ENCODE data around the gene USP30. TPM values are rescaled to one million over a fixed set of nuclear protein-coding genes. Genes with fewer than 3 reads are reported as not detected.

Gene USP30
- total and polyA plus RNA-seq, 11 donors, result 7.1 to 29.9 (median 16.4) TPM

DNA sequence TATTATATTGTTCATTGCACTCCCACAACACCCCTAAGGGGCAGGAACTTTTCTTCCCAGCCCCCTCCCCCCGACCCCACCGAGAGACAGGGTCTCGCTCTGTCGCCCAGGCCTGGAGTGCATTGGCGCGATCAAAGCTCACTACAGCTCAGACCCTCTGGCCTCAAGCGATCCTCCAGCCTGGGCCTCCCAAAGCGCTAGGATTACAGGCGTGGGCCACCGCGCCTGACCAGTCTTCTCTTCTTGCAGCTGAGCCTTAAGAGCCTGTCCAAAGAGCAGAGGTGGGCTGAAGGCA, 44.7 kb downstream of the USP30 start:
- no peaks in the 10 kb centered on the region for H3K9me3 ChIP-seq
- TF ChIP-seq POLR2A (IDR thresholded peaks at IDR 0.05) (no peak), CTCF (IDR thresholded peaks at IDR 0.05) (no peak)

GRCh38 chr12:109097435-109098182, 45.2 kb downstream of the USP30 start, which contains the start of gene UNG:
TSS of gene UNG (plus strand) at chr12:109097597. CDS start at chr12:109097680, 83 bp downstream.
- Histone ChIP-seq H3K27me3 (no peaks in the 10 kb centered on the region), H3K4me1 (peaks cover 0 to 38% (median 26%) of the 10 kb centered on the region in 12 donors), H3K36me3 (peaks cover 0 to 28% (median 11%) of the 10 kb centered on the region in 9 donors), H3K9me3 (no peaks in the 10 kb centered on the region), H3K27ac (peak within 1 kb of the TSS; percentile 76 to 96 (median 83)), H3K4me3 (peak within 1 kb of the TSS; percentile 56 to 91 (median 72))
- no peak for TF ChIP-seq POLR2A (IDR thresholded peaks at IDR 0.05)
- TF ChIP-seq CTCF (IDR thresholded peaks at IDR 0.05), result no peak
- intact Hi-C loops (cut with DNase I), result loop anchor here (5.0 to 10.0 kb wide), 8 partner anchors 143 to 535 kb away; partner anchors contain the start of genes ISCU (in 5 of the 10), SART3 (in 5 of the 10), DAO (in 2 of the 10) and SSH1 (in 1 of the 10)
- peak; percentile 98 to 99 (median 98) for DNase-seq
- peak; percentile 95 to 98 (median 97) for ATAC-seq
- 0 to 1% (median 1%) methylated on average over 30 to 71 of the region's 71 CpGs for WGBS, 4 donors

More for the DNA sequence above, 44.7 kb downstream of the USP30 start:
- WGBS, 4 donors, result 32 to 42% (median 38%) methylated on average over 11 of the region's 11 CpGs
- DNase-seq, result no peak
- Histone ChIP-seq H3K27me3 (no peaks in the 10 kb centered on the region), H3K27ac (no peak overlapping the region), H3K4me1 (peaks cover 0 to 43% (median 31%) of the 10 kb centered on the region in 12 donors), H3K36me3 (peaks cover 0 to 24% (median 6%) of the 10 kb centered on the region in 9 donors), H3K4me3 (peak overlapping the region in 3 of 12 donors; percentile 56 to 91 (median 85))
- ATAC-seq, result no peak
- intact Hi-C loops (cut with DNase I), result loop anchor here (5.0 to 10.0 kb wide), 8 partner anchors 142 to 535 kb away; partner anchors contain the start of genes ISCU (in 5 of the 10), SART3 (in 5 of the 10), DAO (in 2 of the 10) and SSH1 (in 1 of the 10)

DNA sequence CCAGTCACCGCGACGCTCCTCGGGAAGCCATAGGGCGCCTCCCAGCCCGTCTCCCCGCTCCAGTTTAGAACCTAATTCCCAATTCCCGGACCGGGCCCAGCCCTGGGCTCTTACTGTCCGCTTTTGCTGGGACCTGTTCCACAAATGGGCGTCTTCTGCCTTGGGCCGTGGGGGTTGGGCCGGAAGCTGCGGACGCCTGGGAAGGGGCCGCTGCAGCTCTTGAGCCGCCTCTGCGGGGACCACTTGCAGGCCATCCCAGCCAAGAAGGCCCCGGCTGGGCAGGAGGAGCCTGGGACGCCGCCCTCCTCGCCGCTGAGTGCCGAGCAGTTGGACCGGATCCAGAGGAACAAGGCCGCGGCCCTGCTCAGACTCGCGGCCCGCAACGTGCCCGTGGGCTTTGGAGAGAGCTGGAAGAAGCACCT, 45.8 kb downstream of the USP30 start:
- WGBS, 4 donors, result 0 to 1% (median 0%) methylated on average over 2 to 32 of the region's 32 CpGs
- Histone ChIP-seq H3K27ac (peak overlapping the region; percentile 76 to 96 (median 83)), H3K4me3 (peak overlapping the region; percentile 56 to 91 (median 72)), H3K9me3 (no peaks in the 10 kb centered on the region), H3K27me3 (no peaks in the 10 kb centered on the region), H3K36me3 (peaks cover 0 to 34% (median 17%) of the 10 kb centered on the region in 9 donors), H3K4me1 (peaks cover 0 to 32% (median 21%) of the 10 kb centered on the region in 12 donors)
- ATAC-seq, result peak; percentile 39 to 69 (median 58)
- TF ChIP-seq CTCF (IDR thresholded peaks at IDR 0.05) (peak in 1 of 12 donors; percentile 14), POLR2A (IDR thresholded peaks at IDR 0.05) (peak in 1 of 2 donors; percentile 53)
- intact Hi-C loops (cut with DNase I), result loop anchor here (5.0 to 10.0 kb wide), 8 partner anchors 143 to 536 kb away; partner anchors contain the start of genes ISCU (in 5 of the 10), SART3 (in 5 of the 10), DAO (in 2 of the 10) and SSH1 (in 1 of the 10)
- DNase-seq, result peak in 4 of 5 donors; percentile 78 to 88 (median 83)

DNA sequence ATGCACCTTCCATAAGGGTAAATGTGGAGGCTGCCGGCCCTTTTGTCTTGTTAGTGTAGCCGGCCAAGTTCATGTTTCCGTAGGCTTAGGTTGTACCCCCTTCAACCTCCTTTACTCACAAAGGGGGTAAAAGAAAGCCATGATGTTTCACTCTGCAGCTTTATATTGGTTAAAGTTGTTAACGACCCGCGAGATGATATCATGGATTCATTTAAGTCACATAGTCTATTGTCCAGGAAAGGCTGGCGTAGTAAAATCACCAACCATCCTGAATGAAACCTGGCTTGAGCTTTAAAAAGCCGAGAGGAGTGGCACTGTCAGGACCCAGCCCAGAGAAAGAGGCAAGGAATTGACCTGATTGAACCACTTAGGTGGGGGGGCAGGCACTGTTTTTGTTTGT, 46.3 kb downstream of the USP30 start:
- Histone ChIP-seq H3K27me3 (no peaks in the 10 kb centered on the region), H3K4me3 (peak overlapping the region; percentile 56 to 91 (median 72)), H3K36me3 (peaks cover 0 to 39% (median 21%) of the 10 kb centered on the region in 9 donors), H3K9me3 (no peaks in the 10 kb centered on the region), H3K27ac (peak overlapping the region; percentile 76 to 96 (median 83)), H3K4me1 (peaks cover 0 to 28% (median 19%) of the 10 kb centered on the region in 12 donors)
- DNase-seq (no peak), ATAC-seq (no peak)
- TF ChIP-seq CTCF (IDR thresholded peaks at IDR 0.05) (no peak), POLR2A (IDR thresholded peaks at IDR 0.05) (no peak)
- intact Hi-C loops (cut with DNase I), result loop anchor here (5.0 to 10.0 kb wide), 8 partner anchors 144 to 536 kb away; partner anchors contain the start of genes ISCU (in 5 of the 10), SART3 (in 5 of the 10), DAO (in 2 of the 10) and SSH1 (in 1 of the 10)
- 2 to 5% (median 3%) methylated on average over 8 of the region's 8 CpGs for WGBS, 4 donors
